Mesenchymal stem cell (in vitro differentiated cells and primary cell): Measurements from ENCODE around the gene LAMA5.

Source experiments
- DNase-seq: peaks from one replicate; pipeline ENCODE4 v3.0.0-alpha.2; 2013
- H2AFZ ChIP-seq: one replicate; pipeline ENCODE4 v1.6.1; 2013; ENCODE audit warnings: low read depth, mild to moderate bottlenecking, control low read depth, inconsistent platforms, low read length, moderate library complexity
- H2AK5ac ChIP-seq: 2 replicates; pipeline ENCODE4 v1.6.1; 2013; ENCODE audit warnings: low read length, moderate library complexity, mild to moderate bottlenecking, inconsistent platforms; ENCODE audit not compliant: severe bottlenecking
- H2BK120ac ChIP-seq: one replicate; pipeline ENCODE4 v1.6.1; 2013; ENCODE audit warnings: low read depth, mild to moderate bottlenecking, inconsistent platforms, low read length, moderate library complexity
- H2BK12ac ChIP-seq, 2 experiments: one replicate each; pipeline ENCODE4 v1.6.1; 2013; ENCODE audit warnings: inconsistent platforms in 2 of 2, low read length in 2 of 2, mild to moderate bottlenecking in 2 of 2, moderate library complexity in 2 of 2, control low read depth in 1 of 2
- H2BK15ac ChIP-seq: one replicate; pipeline ENCODE4 v1.6.1; 2013; ENCODE audit warnings: mild to moderate bottlenecking, low read depth, inconsistent platforms; ENCODE audit not compliant: poor library complexity, severe bottlenecking
- H2BK5ac ChIP-seq: 2 replicates; pipeline ENCODE4 v1.6.1; 2013; ENCODE audit warnings: low read depth, mild to moderate bottlenecking, low read length, control low read depth, inconsistent platforms; ENCODE audit not compliant: poor library complexity, severe bottlenecking
- H3K14ac ChIP-seq, 2 experiments: one replicate each; pipeline ENCODE4 v1.6.1; 2013; ENCODE audit warnings: inconsistent platforms in 2 of 2, low read length in 2 of 2, control low read depth in 1 of 2, mild to moderate bottlenecking in 1 of 2, moderate library complexity in 1 of 2
- H3K18ac ChIP-seq, 2 experiments: one replicate each; pipeline ENCODE4 v1.6.1; 2013; ENCODE audit warnings: inconsistent platforms in 2 of 2, low read length in 2 of 2, control low read depth in 1 of 2, low read depth in 1 of 2, mild to moderate bottlenecking in 1 of 2
- H3K23ac ChIP-seq, 2 experiments: one replicate each; pipeline ENCODE4 v1.6.1; 2013; ENCODE audit warnings: inconsistent platforms in 2 of 2, low read length in 2 of 2, mild to moderate bottlenecking in 2 of 2, moderate library complexity in 2 of 2, control low read depth in 1 of 2
- H3K27ac ChIP-seq: 2 replicates; pipeline ENCODE4 v1.5.1; 2013; ENCODE audit warnings: mild to moderate bottlenecking, moderate library complexity, low read length, control low read depth, inconsistent platforms; ENCODE audit not compliant: poor library complexity, severe bottlenecking
- H3K27me3 ChIP-seq, 2 experiments: 2 replicates each; pipeline versions ENCODE4 v1.6.1 to v1.7.0; 2013; ENCODE audit warnings: low read length in 2 of 2, mild to moderate bottlenecking in 2 of 2, moderate library complexity in 2 of 2, control low read depth in 1 of 2, inconsistent platforms in 1 of 2; ENCODE audit not compliant: control insufficient read depth in 1 of 2, insufficient read depth in 1 of 2
- H3K36me3 ChIP-seq, 2 experiments: 2 replicates each; pipeline versions ENCODE4 v1.6.1 to v1.7.0; 2013; ENCODE audit warnings: low read length in 2 of 2, control low read depth in 1 of 2, inconsistent platforms in 1 of 2, low read depth in 1 of 2, mild to moderate bottlenecking in 1 of 2; ENCODE audit not compliant: insufficient read depth in 2 of 2, control insufficient read depth in 1 of 2
- H3K4ac ChIP-seq, 2 experiments: one replicate each; pipeline ENCODE4 v1.6.1; 2013; ENCODE audit warnings: inconsistent platforms in 2 of 2, low read length in 2 of 2, mild to moderate bottlenecking in 2 of 2, moderate library complexity in 2 of 2, control low read depth in 1 of 2, low read depth in 1 of 2
- H3K4me1 ChIP-seq: 2 replicates; pipeline ENCODE4 v1.6.1; 2013; ENCODE audit warnings: low read depth, low read length, control low read depth; ENCODE audit not compliant: control insufficient read depth, insufficient read depth
- H3K4me2 ChIP-seq: 2 replicates; pipeline ENCODE4 v1.6.1; 2013; ENCODE audit warnings: low read length, mild to moderate bottlenecking, inconsistent platforms; ENCODE audit not compliant: poor library complexity, severe bottlenecking
- H3K4me3 ChIP-seq, 2 experiments: 2 replicates each; pipeline versions ENCODE4 v1.5.1 to v1.7.0; 2013; ENCODE audit warnings: low read length in 2 of 2, mild to moderate bottlenecking in 2 of 2, control low read depth in 1 of 2, low read depth in 1 of 2; ENCODE audit not compliant: insufficient read depth in 1 of 2
- H3K79me1 ChIP-seq: replicated peaks from 2 replicates; pipeline ENCODE4 v1.6.1; 2013; ENCODE audit warnings: mild to moderate bottlenecking, control low read depth, low read length, inconsistent platforms; ENCODE audit not compliant: poor library complexity, severe bottlenecking
- H3K9ac ChIP-seq: 2 replicates; pipeline ENCODE4 v1.7.0; 2013; ENCODE audit warnings: mild to moderate bottlenecking, low read length, moderate library complexity
- H3K9me3 ChIP-seq: 2 replicates; pipeline ENCODE4 v1.7.0; 2013; ENCODE audit warnings: mild to moderate bottlenecking, low read length; ENCODE audit not compliant: control insufficient read depth
- H4K8ac ChIP-seq: one replicate; pipeline ENCODE4 v1.6.1; 2013; ENCODE audit warnings: inconsistent platforms, mild to moderate bottlenecking, low read length, moderate library complexity
- H4K91ac ChIP-seq: one replicate; pipeline ENCODE4 v1.6.1; 2013; ENCODE audit warnings: mild to moderate bottlenecking, low read length, inconsistent platforms
- WGBS: methylation state at CpG from one replicate; pipeline ENCODE4 v1.1.7; 2013; ENCODE audit warnings: mixed read lengths; 5-methylcytosine and 5-hydroxymethylcytosine counted together

The LAMA5 gene

DNA sequence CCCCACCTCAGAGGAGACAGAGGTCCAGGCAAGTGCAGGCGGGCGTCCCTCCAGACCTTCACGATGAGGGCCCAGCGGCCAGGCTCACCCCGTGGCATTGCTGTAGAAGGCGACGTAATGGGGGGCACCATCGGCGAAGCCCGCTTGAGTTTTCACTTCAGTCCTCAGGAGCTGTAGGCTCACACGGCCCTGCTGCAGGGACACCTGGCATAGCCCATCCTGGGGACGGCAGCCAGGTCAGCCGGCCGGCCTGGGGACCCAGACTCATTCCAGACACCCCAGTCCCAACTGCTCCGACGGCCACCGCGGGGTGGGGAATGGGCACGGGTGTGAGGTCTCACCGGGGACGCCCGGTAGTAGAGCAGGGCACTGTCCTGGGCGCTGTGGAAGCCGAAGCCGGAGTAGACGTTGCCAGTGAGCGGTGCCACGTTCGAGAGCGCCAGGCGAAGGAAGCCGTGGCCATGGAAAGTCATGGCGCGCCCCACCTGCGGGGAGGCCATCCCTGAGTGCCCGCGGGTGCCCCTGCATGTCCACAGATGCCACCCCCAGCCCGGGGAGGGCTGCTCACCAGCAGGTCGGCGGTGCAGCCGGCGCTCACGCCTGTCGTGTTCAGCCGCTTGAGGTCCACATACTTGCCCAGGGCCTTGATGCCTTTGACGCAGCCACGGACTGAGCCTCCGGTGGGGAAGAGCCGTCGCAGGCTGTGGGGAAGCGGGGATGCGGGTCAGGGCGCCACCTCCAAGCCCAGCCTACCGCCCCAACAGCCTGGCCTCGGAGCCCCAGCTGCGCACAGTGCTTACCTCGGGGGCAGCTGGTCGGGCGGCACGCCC is 55.1 kb downstream of the LAMA5 start:
- Histone ChIP-seq H3K36me3 (peaks cover 51 to 99% of the 10 kb centered on the region in 2 experiments), H3K79me1 (peaks cover 28% of the 10 kb centered on the region), H3K4ac (no peak overlapping the region), H3K14ac (no peak overlapping the region), H3K4me3 (no peak overlapping the region), H4K8ac (no peak overlapping the region), H2AFZ (no peak overlapping the region), H3K27ac (no peak overlapping the region), H2BK15ac (no peak overlapping the region), H3K4me2 (no peak overlapping the region), H4K91ac (no peak overlapping the region), H2AK5ac (no peak overlapping the region), H3K9ac (no peak overlapping the region), H2BK5ac (no peak overlapping the region), H3K23ac (no peak overlapping the region), H3K9me3 (no peaks in the 10 kb centered on the region), H3K27me3 (no peaks in the 10 kb centered on the region), H2BK120ac (no peak overlapping the region), H3K4me1 (peaks cover 18% of the 10 kb centered on the region), H3K18ac (no peak overlapping the region), H2BK12ac (no peak overlapping the region)
- 98% methylated on average over 59 of the region's 60 CpGs for WGBS
- no peak for DNase-seq

DNA sequence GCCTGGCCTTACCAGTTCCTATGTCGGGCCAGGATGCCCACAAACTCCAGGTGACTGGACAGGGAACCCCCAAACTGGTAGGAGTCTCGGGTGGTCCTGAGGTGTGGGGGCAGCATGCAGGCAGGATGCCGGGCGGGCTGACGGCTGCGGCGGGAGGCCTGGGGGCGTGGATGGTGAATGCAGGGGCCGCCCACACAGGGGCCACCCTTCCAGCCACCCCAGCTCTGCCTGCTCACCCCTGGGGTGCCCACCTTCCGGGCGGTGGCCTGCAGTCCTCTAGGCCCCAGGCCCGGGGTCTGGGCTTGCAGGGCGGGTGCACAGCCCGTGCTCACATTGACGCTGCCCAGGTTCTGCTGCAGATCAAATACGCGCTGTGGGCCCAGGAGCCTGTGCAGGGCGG is 56.0 kb downstream of the LAMA5 start:
- H3K23ac ChIP-seq = no peak overlapping the region
- H2BK5ac ChIP-seq = no peak overlapping the region
- no peak overlapping the region for H4K91ac ChIP-seq
- peaks cover 21% of the 10 kb centered on the region for H3K4me1 ChIP-seq
- H3K27ac ChIP-seq = no peak overlapping the region
- H3K4me2 ChIP-seq = no peak overlapping the region
- no peak overlapping the region for H3K14ac ChIP-seq
- no peak overlapping the region for H4K8ac ChIP-seq
- WGBS = 94% methylated on average over 17 of the region's 18 CpGs
- H3K9ac ChIP-seq = no peak overlapping the region
- no peak overlapping the region for H3K4ac ChIP-seq
- no peak overlapping the region for H3K18ac ChIP-seq
- no peak overlapping the region for H2AK5ac ChIP-seq
- no peaks in the 10 kb centered on the region for H3K9me3 ChIP-seq
- no peak overlapping the region for H2BK120ac ChIP-seq
- no peaks in the 10 kb centered on the region for H3K27me3 ChIP-seq
- H2AFZ ChIP-seq = no peak overlapping the region
- H2BK15ac ChIP-seq = no peak overlapping the region
- H3K36me3 ChIP-seq = peaks cover 57 to 99% of the 10 kb centered on the region in 2 experiments
- H3K79me1 ChIP-seq = peaks cover 28% of the 10 kb centered on the region
- no peak overlapping the region for H3K4me3 ChIP-seq
- no peak for DNase-seq
- no peak overlapping the region for H2BK12ac ChIP-seq

DNA sequence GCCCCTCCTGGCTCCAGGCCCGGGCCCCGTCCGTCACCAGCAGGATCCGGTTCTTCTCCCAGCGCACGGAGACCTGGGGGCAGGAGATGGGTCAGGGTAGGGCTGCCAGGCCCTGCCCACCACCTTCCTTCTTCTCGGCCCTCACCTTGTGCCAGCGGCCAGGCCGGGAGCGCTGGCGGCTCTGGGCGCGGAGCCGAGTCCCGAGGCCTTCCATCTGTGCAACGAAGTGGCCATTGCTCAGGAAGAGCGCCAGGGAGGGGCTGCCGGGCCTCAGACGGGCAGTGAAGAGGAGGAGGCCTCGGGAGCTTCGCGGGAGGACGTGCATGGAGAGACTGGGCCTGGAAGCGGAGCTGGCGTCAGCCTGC is 56.4 kb downstream of the LAMA5 start:
- H3K27me3 ChIP-seq = no peaks in the 10 kb centered on the region
- no peak overlapping the region for H3K9ac ChIP-seq
- H2AFZ ChIP-seq = no peak overlapping the region
- no peak overlapping the region for H4K91ac ChIP-seq
- no peak overlapping the region for H4K8ac ChIP-seq
- H3K27ac ChIP-seq = no peak overlapping the region
- 90% methylated on average over 25 of the region's 25 CpGs for WGBS
- H3K4me2 ChIP-seq = no peak overlapping the region
- H2BK5ac ChIP-seq = no peak overlapping the region
- peaks cover 25% of the 10 kb centered on the region for H3K4me1 ChIP-seq
- peaks cover 27% of the 10 kb centered on the region for H3K79me1 ChIP-seq
- no peak overlapping the region for H3K14ac ChIP-seq
- H3K23ac ChIP-seq = no peak overlapping the region
- no peak overlapping the region for H2AK5ac ChIP-seq
- no peak overlapping the region for H2BK12ac ChIP-seq
- no peak for DNase-seq
- no peak overlapping the region for H3K18ac ChIP-seq
- no peak overlapping the region for H3K4ac ChIP-seq
- peaks cover 57 to 99% of the 10 kb centered on the region in 2 experiments for H3K36me3 ChIP-seq
- no peak overlapping the region for H3K4me3 ChIP-seq
- H2BK15ac ChIP-seq = no peak overlapping the region
- H2BK120ac ChIP-seq = no peak overlapping the region
- no peaks in the 10 kb centered on the region for H3K9me3 ChIP-seq

DNA sequence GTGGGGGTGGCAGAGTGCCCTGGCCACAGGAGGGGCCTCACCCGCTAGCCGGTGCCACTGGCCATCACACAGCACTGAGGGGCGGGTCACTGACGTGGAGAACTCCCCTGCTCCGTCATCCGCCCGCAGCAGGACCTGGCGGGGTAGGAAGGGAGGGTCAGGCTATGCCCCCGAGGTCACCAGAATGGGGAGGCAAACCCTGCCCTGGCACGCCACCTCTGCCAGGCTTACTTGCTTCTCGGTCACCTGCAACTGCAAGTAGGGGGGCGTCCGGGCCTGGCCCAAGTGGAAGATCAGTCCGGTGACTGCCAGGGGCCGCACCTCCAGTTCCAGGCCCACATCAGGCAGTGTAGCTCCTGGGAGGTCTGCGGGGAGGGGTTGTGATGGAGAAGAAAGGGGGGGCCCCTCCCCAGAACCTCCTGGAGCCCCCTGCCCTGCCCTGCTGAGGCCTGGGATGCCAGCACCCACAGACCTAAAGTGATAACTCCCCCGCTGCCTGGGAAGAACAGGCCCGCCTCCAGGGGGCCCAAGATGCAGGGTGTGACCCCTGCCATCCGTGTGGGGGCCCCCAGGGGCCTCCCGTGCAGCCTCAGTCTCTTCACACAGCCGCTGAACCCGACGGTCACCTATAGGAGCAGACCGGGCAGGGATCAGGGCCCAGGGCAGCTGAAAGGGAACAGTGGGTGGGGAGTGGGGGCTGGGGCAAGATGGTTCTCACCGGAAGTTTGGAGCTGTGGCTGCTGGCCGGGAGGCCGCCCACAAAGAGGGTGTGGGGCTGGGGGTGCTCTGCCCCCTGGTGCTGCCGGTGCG is 57.0 kb downstream of the LAMA5 start:
- no peak overlapping the region for H3K27ac ChIP-seq
- no peak overlapping the region for H3K4me2 ChIP-seq
- H3K23ac ChIP-seq = no peak overlapping the region
- no peak overlapping the region for H3K4me3 ChIP-seq
- 88% methylated on average over 29 of the region's 29 CpGs for WGBS
- H3K79me1 ChIP-seq = peaks cover 21% of the 10 kb centered on the region
- no peak overlapping the region for H3K4ac ChIP-seq
- DNase-seq = no peak
- H3K18ac ChIP-seq = no peak overlapping the region
- peak overlapping the region; percentile 38 for H4K8ac ChIP-seq
- H3K14ac ChIP-seq = no peak overlapping the region
- no peak overlapping the region for H3K9ac ChIP-seq
- H3K36me3 ChIP-seq = peaks cover 59 to 99% of the 10 kb centered on the region in 2 experiments
- no peaks in the 10 kb centered on the region for H3K9me3 ChIP-seq
- H2AK5ac ChIP-seq = no peak overlapping the region
- peak overlapping the region; percentile 7 for H4K91ac ChIP-seq
- H2BK120ac ChIP-seq = no peak overlapping the region
- H2BK12ac ChIP-seq = no peak overlapping the region
- peaks cover 31% of the 10 kb centered on the region for H3K4me1 ChIP-seq
- H2BK15ac ChIP-seq = no peak overlapping the region
- no peaks in the 10 kb centered on the region for H3K27me3 ChIP-seq
- no peak overlapping the region for H2BK5ac ChIP-seq
- no peak overlapping the region for H2AFZ ChIP-seq
